Neural cell (in vitro differentiated cells): ENCODE data around the gene SDSL. TPM values are rescaled to one million over a fixed set of nuclear protein-coding genes. Genes with fewer than 3 reads are reported as not detected.

Experiments
- H2AFZ ChIP-seq: fragments of 200-600, 300-800 bp; sonication (generic), shearing (Covaris generic); 2 replicates; pipeline ENCODE4 v1.6.0; 2014; ENCODE audit warnings: low read depth, mild to moderate bottlenecking, antibody characterized with exemption, low read length, moderate library complexity
- H3F3A ChIP-seq: fragments of 200-600 bp; shearing (Covaris generic); 2 replicates; pipeline ENCODE4 v1.6.1; 2016; ENCODE audit warnings: mild to moderate bottlenecking, moderate library complexity, mixed read lengths, antibody characterized with exemption, low read length; ENCODE audit not compliant: insufficient read depth, poor library complexity, severe bottlenecking
- H3K27ac ChIP-seq: fragments of 200-600, 300-800 bp; sonication (generic), shearing (Covaris generic); 2 replicates; pipeline ENCODE4 v1.5.1; 2014; ENCODE audit warnings: mild to moderate bottlenecking, low read length, moderate library complexity
- H3K27me3 ChIP-seq: fragments of 300-800, 200-600 bp; sonication (generic), shearing (Covaris generic); 2 replicates; pipeline ENCODE4 v1.6.0; 2014; ENCODE audit warnings: mild to moderate bottlenecking, low read depth, low read length, moderate library complexity; ENCODE audit not compliant: insufficient read depth
- H3K36me3 ChIP-seq: fragments of 300-800, 200-600 bp; sonication (generic), shearing (Covaris generic); 2 replicates; pipeline ENCODE4 v1.5.1; 2014; ENCODE audit warnings: mild to moderate bottlenecking, antibody characterized with exemption, low read length, moderate library complexity; ENCODE audit not compliant: insufficient read depth
- H3K4me2 ChIP-seq: fragments of 300-800, 200-600 bp; sonication (generic), shearing (Covaris generic); 2 replicates; pipeline ENCODE4 v1.6.0; 2014; ENCODE audit warnings: mild to moderate bottlenecking, low read length
- H3K4me3 ChIP-seq: fragments of 300-800, 200-600 bp; sonication (generic), shearing (Covaris generic); 2 replicates; pipeline ENCODE4 v1.5.1; 2014; ENCODE audit warnings: mild to moderate bottlenecking, low read length, moderate library complexity
- H3K79me2 ChIP-seq: fragments of 200-600 bp; shearing (Covaris generic); replicated peaks from 2 replicates; pipeline ENCODE4 v1.6.0; 2014; ENCODE audit warnings: mild to moderate bottlenecking, low read length, moderate library complexity; ENCODE audit not compliant: insufficient read depth
- H3K9ac ChIP-seq: fragments of 300-800, 200-600 bp; sonication (generic), shearing (Covaris generic); 2 replicates; pipeline ENCODE4 v1.6.1; 2016; ENCODE audit warnings: mild to moderate bottlenecking, low read length, mixed read lengths
- H3K9me2 ChIP-seq: fragments of 200-600 bp; shearing (Covaris generic); 2 replicates; pipeline ENCODE4 v1.6.1; 2016; ENCODE audit warnings: mild to moderate bottlenecking, low read length, mixed read lengths; ENCODE audit not compliant: insufficient read depth
- H3K9me3 ChIP-seq: fragments of 200-600, 300-800 bp; sonication (generic), shearing (Covaris generic); 2 replicates; pipeline ENCODE4 v1.6.1; 2016; ENCODE audit warnings: mild to moderate bottlenecking, mixed run types, low read length, moderate library complexity, mixed read lengths
- H4K20me1 ChIP-seq: fragments of 200-600 bp; shearing (Covaris generic); 2 replicates; pipeline ENCODE4 v1.6.1; 2016; ENCODE audit warnings: mild to moderate bottlenecking, mixed run types; ENCODE audit not compliant: insufficient read depth
- EP300 ChIP-seq: fragments of 450-650 bp; conservative IDR thresholded peaks from 2 replicates; pipeline ENCODE4 v1.6.1; 2014; ENCODE audit warnings: antibody characterized with exemption, mild to moderate bottlenecking, moderate library complexity; ENCODE audit not compliant: poor library complexity, severe bottlenecking
- EZH2 ChIP-seq: fragments of 200-600, 300-800 bp; shearing (Covaris generic), sonication (generic); IDR thresholded peaks from 2 replicates; pipeline ENCODE4 v1.6.1; 2014; ENCODE audit warnings: antibody characterized with exemption, low read length, borderline replicate concordance, mild to moderate bottlenecking; ENCODE audit not compliant: insufficient read depth, poor library complexity, severe bottlenecking
- MXI1 ChIP-seq: fragments of 450-650 bp; conservative IDR thresholded peaks from 2 replicates; pipeline ENCODE4 v1.6.1; 2014; ENCODE audit warnings: antibody characterized with exemption, mild to moderate bottlenecking; ENCODE audit not compliant: poor library complexity, severe bottlenecking
- POLR2AphosphoS5 ChIP-seq: IDR thresholded peaks from 2 replicates; pipeline ENCODE4 v1.6.1; 2012
- RAD21 ChIP-seq: fragments of 450-650 bp; conservative IDR thresholded peaks from 2 replicates; pipeline ENCODE4 v1.6.1; 2014; ENCODE audit warnings: antibody characterized with exemption, mild to moderate bottlenecking, moderate library complexity
- SMC3 ChIP-seq: fragments of 450-650 bp; conservative IDR thresholded peaks from 2 replicates; pipeline ENCODE4 v1.6.1; 2014; ENCODE audit warnings: antibody characterized with exemption, mild to moderate bottlenecking, moderate library complexity; ENCODE audit not compliant: poor library complexity
- polyA minus RNA-seq: library from RNA; depleted of rRNA, polyadenylated mRNA; stranded (reverse); fragments of >200 nt; gene quantifications from 2 replicates; pipeline ENCODE4 v1.2.3, GENCODE V29; 2014
- polyA plus RNA-seq: library from polyadenylated mRNA; depleted of rRNA; stranded (reverse); fragments of >200 nt; gene quantifications from 2 replicates; pipeline ENCODE4 v1.2.3, GENCODE V29; 2014
- TF ChIP-seq, protein P1 (sequence below): IDR thresholded peaks from 2 replicates; pipeline ENCODE4 v1.6.1; 2012; ENCODE audit warnings: borderline replicate concordance
- TF ChIP-seq, protein P2 (sequence below): fragments of 450-650 bp; IDR thresholded peaks from 2 replicates; pipeline ENCODE4 v1.5.1; 2014; ENCODE audit warnings: antibody characterized with exemption, mild to moderate bottlenecking, moderate library complexity; ENCODE audit not compliant: poor library complexity, severe bottlenecking

The SDSL gene, protein sequence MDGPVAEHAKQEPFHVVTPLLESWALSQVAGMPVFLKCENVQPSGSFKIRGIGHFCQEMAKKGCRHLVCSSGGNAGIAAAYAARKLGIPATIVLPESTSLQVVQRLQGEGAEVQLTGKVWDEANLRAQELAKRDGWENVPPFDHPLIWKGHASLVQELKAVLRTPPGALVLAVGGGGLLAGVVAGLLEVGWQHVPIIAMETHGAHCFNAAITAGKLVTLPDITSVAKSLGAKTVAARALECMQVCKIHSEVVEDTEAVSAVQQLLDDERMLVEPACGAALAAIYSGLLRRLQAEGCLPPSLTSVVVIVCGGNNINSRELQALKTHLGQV
- polyA plus RNA-seq: 0.54 and 2.7 TPM in 2 replicates
- 0.49 TPM in 1 of 2 replicates, not detected in the other for polyA minus RNA-seq

DNA sequence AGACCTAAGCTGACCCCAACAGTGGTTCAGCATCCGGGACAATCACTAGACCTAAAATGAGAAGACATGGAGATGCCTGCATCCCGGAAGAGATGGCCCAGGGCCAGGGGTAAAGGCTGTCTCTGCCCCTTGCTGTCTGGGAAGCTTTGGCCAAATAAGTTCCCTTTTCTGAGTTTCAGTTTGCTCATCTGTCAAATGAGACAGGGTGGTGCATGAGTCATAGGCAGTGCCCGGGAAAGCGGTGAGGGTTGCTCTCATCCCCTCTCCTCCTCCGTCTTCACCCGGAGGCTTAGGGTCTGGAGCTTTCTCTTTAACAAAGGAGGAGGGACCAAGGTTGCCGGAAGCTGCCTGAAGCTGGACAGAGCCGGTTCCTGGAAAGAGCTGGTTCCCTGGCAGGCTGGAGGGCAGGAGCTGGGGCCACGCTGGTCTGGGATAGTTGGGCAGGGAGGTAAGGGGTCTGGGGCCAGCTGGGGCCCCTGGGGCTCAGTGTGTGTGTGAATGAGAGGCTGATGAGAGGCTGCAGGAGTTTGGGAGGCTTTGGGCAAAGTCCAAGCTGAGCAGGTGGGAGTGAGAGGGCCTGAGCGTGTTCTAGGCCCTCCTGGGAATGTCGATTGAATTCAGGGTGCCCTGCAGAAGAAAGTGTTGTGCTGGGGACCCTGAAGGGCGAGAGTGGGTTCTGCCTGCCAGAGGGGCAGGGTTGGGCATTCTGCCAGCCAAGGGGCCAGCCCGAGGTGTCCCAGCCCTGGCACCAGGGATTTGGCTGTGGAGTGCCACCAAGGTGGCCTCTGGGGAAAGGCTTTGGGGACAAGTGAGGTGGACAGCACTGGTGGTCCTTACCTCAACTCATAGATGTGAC lies at the start of gene SDSL:
Gene SDSL, plus strand, starts transcription at position 351 of the 856 bp plus-strand sequence. CDS start 5,603 bp downstream, outside the sequence.
- TF ChIP-seq MXI1 (no peak), EP300 (no peak), RAD21 (no peak), SMC3 (no peak), POLR2AphosphoS5 (no peak), EZH2 (no peak)
- TF ChIP-seq, protein P1, sequence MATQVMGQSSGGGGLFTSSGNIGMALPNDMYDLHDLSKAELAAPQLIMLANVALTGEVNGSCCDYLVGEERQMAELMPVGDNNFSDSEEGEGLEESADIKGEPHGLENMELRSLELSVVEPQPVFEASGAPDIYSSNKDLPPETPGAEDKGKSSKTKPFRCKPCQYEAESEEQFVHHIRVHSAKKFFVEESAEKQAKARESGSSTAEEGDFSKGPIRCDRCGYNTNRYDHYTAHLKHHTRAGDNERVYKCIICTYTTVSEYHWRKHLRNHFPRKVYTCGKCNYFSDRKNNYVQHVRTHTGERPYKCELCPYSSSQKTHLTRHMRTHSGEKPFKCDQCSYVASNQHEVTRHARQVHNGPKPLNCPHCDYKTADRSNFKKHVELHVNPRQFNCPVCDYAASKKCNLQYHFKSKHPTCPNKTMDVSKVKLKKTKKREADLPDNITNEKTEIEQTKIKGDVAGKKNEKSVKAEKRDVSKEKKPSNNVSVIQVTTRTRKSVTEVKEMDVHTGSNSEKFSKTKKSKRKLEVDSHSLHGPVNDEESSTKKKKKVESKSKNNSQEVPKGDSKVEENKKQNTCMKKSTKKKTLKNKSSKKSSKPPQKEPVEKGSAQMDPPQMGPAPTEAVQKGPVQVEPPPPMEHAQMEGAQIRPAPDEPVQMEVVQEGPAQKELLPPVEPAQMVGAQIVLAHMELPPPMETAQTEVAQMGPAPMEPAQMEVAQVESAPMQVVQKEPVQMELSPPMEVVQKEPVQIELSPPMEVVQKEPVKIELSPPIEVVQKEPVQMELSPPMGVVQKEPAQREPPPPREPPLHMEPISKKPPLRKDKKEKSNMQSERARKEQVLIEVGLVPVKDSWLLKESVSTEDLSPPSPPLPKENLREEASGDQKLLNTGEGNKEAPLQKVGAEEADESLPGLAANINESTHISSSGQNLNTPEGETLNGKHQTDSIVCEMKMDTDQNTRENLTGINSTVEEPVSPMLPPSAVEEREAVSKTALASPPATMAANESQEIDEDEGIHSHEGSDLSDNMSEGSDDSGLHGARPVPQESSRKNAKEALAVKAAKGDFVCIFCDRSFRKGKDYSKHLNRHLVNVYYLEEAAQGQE: no peak
- TF ChIP-seq, protein P2, sequence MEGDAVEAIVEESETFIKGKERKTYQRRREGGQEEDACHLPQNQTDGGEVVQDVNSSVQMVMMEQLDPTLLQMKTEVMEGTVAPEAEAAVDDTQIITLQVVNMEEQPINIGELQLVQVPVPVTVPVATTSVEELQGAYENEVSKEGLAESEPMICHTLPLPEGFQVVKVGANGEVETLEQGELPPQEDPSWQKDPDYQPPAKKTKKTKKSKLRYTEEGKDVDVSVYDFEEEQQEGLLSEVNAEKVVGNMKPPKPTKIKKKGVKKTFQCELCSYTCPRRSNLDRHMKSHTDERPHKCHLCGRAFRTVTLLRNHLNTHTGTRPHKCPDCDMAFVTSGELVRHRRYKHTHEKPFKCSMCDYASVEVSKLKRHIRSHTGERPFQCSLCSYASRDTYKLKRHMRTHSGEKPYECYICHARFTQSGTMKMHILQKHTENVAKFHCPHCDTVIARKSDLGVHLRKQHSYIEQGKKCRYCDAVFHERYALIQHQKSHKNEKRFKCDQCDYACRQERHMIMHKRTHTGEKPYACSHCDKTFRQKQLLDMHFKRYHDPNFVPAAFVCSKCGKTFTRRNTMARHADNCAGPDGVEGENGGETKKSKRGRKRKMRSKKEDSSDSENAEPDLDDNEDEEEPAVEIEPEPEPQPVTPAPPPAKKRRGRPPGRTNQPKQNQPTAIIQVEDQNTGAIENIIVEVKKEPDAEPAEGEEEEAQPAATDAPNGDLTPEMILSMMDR: no peak
- Histone ChIP-seq H3K4me3 (no peak within 1 kb of the TSS), H3K9me3 (no peaks in the 10 kb centered on the region), H3K9ac (no peak within 1 kb of the TSS), H3F3A (no peaks in the 10 kb centered on the region), H3K79me2 (no peaks in the 10 kb centered on the region), H4K20me1 (no peaks in the 10 kb centered on the region), H2AFZ (no peak within 1 kb of the TSS), H3K4me2 (no peak within 1 kb of the TSS), H3K36me3 (no peaks in the 10 kb centered on the region), H3K27me3 (no peaks in the 10 kb centered on the region), H3K27ac (no peak within 1 kb of the TSS), H3K9me2 (no peaks in the 10 kb centered on the region)

DNA sequence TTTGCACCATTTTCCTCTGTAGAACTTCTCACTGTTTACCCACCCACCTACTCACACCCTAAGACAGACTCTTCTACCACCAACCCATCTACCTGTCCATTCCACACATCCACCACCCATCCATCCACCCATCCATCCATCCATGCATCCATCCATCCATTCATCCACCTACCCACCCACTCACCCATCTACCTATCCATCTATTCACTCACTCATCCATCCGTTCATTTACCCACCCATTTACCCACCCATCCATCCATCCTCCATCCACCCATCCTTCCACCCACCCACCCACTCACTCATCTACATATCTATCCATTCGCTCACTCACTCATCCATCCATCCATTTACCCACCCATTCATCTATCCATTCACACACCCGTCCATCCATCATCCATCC lies 48.7 kb upstream of the SDSL start:
- Histone ChIP-seq H3K4me2 (no peak overlapping the region), H3K4me3 (no peak overlapping the region), H3K9me2 (no peaks in the 10 kb centered on the region), H3K27ac (no peak overlapping the region), H2AFZ (no peak overlapping the region), H3K9ac (no peak overlapping the region), H3K36me3 (no peaks in the 10 kb centered on the region), H3K79me2 (no peaks in the 10 kb centered on the region), H3F3A (no peaks in the 10 kb centered on the region), H4K20me1 (no peaks in the 10 kb centered on the region), H3K27me3 (no peaks in the 10 kb centered on the region), H3K9me3 (no peaks in the 10 kb centered on the region)
- TF ChIP-seq, protein P1: no peak
- TF ChIP-seq POLR2AphosphoS5: no peak
